Nephron progenitor cell (in vitro differentiated cells): ENCODE data around the gene SLC35E1.
A peak's percentile ranks its signal among the peaks of the same experiment; 100 is the strongest.

Experiments
- DNase-seq: peaks from one replicate; pipeline ENCODE4 v3.0.0; 2021
- H3K27ac Mint-ChIP-seq: 2 replicates; pipeline ENCODE4 v1.8.0; 2021; ENCODE audit warnings: mild to moderate bottlenecking, moderate library complexity, mixed read lengths
- H3K27me3 Mint-ChIP-seq: 2 replicates; pipeline ENCODE4 v1.8.0; 2021; ENCODE audit warnings: mild to moderate bottlenecking, low read depth, mixed read lengths; ENCODE audit not compliant: poor library complexity
- H3K36me3 Mint-ChIP-seq: 2 replicates; pipeline ENCODE4 v1.8.0; 2021; ENCODE audit warnings: low read depth, mixed read lengths
- H3K4me1 Mint-ChIP-seq: 2 replicates; pipeline ENCODE4 v1.8.0; 2021; ENCODE audit warnings: mixed read lengths
- H3K4me3 Mint-ChIP-seq: 2 replicates; pipeline ENCODE4 v1.8.0; 2021; ENCODE audit warnings: mild to moderate bottlenecking, moderate library complexity, mixed read lengths
- H3K9me3 Mint-ChIP-seq: 2 replicates; pipeline ENCODE4 v1.8.0; 2021; ENCODE audit warnings: mild to moderate bottlenecking, moderate library complexity, mixed read lengths
- TF ChIP-seq, protein P1 (sequence below): fragments of 200-600 bp; sonication (generic); IDR thresholded peaks from 2 replicates; pipeline ENCODE4 v1.5.0; 2021; ENCODE audit warnings: antibody characterized with exemption

The SLC35E1 gene

GRCh38 chr19:16542045-16542909, 29.9 kb downstream of the SLC35E1 start, which contains the start of gene CHERP:
CHERP (minus strand) TSS chr19:16542437; CDS start chr19:16542378, 59 bp downstream.
- H3K27ac Mint-ChIP-seq, result peak within 1 kb of the TSS; percentile 85
- peak within 1 kb of the TSS; percentile 92 for H3K4me3 Mint-ChIP-seq
- peak; percentile 95 for DNase-seq
- H3K9me3 Mint-ChIP-seq, result no peaks in the 10 kb centered on the region
- H3K4me1 Mint-ChIP-seq, result peaks cover 39% of the 10 kb centered on the region
- H3K36me3 Mint-ChIP-seq, result peaks cover 46% of the 10 kb centered on the region
- H3K27me3 Mint-ChIP-seq, result no peaks in the 10 kb centered on the region
- TF ChIP-seq, protein P1, sequence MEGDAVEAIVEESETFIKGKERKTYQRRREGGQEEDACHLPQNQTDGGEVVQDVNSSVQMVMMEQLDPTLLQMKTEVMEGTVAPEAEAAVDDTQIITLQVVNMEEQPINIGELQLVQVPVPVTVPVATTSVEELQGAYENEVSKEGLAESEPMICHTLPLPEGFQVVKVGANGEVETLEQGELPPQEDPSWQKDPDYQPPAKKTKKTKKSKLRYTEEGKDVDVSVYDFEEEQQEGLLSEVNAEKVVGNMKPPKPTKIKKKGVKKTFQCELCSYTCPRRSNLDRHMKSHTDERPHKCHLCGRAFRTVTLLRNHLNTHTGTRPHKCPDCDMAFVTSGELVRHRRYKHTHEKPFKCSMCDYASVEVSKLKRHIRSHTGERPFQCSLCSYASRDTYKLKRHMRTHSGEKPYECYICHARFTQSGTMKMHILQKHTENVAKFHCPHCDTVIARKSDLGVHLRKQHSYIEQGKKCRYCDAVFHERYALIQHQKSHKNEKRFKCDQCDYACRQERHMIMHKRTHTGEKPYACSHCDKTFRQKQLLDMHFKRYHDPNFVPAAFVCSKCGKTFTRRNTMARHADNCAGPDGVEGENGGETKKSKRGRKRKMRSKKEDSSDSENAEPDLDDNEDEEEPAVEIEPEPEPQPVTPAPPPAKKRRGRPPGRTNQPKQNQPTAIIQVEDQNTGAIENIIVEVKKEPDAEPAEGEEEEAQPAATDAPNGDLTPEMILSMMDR, result no peak

DNA sequence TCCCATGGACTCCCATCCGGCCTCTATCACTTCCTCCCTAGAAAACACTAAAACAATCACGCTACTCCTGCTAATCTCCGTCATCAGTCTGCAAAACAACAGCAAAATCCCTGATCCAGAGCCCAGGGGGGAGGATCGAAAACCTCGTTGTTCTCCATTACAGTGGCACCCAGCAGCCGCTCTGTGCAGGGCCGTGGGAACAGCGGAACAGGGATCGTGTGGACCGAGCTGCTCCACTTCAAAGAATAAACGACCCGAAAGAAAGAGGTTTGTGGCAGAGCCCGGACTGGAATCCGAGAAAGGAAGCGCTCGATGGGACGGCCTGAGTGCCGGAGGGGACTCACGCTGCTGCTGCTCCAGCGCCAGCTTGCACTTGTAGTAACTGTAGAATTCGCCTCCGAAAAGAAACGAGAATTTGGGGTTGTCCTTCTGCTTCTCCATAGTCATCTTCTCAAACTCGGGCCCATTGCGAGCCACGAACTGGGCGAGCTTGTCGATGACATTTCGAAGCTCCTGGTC, 30.6 kb downstream of the SLC35E1 start:
- Mint-ChIP-seq H3K4me1 (peaks cover 39% of the 10 kb centered on the region), H3K27ac (peak overlapping the region; percentile 85), H3K36me3 (peaks cover 49% of the 10 kb centered on the region), H3K4me3 (peak overlapping the region; percentile 92), H3K9me3 (no peaks in the 10 kb centered on the region), H3K27me3 (no peaks in the 10 kb centered on the region)
- peak; percentile 31 for DNase-seq
- TF ChIP-seq, protein P1, result no peak

- TF ChIP-seq, protein P1, result no peak
- no peak for DNase-seq
- Mint-ChIP-seq H3K4me1 (peaks cover 39% of the 10 kb centered on the region), H3K27me3 (no peaks in the 10 kb centered on the region), H3K27ac (peak overlapping the region; percentile 85), H3K36me3 (peaks cover 52% of the 10 kb centered on the region), H3K9me3 (no peaks in the 10 kb centered on the region), H3K4me3 (peak overlapping the region; percentile 92)
Observed at GRCh38 chr19:16540948-16541347, 31.3 kb downstream of the SLC35E1 start.

- TF ChIP-seq, protein P1, result no peak
- Mint-ChIP-seq H3K4me3 (no peak overlapping the region), H3K4me1 (peaks cover 24% of the 10 kb centered on the region), H3K36me3 (peaks cover 62% of the 10 kb centered on the region), H3K9me3 (no peaks in the 10 kb centered on the region), H3K27me3 (no peaks in the 10 kb centered on the region), H3K27ac (no peak overlapping the region)
- DNase-seq, result no peak
Observed at GRCh38 chr19:16537111-16537510, 35.1 kb downstream of the SLC35E1 start.

DNA sequence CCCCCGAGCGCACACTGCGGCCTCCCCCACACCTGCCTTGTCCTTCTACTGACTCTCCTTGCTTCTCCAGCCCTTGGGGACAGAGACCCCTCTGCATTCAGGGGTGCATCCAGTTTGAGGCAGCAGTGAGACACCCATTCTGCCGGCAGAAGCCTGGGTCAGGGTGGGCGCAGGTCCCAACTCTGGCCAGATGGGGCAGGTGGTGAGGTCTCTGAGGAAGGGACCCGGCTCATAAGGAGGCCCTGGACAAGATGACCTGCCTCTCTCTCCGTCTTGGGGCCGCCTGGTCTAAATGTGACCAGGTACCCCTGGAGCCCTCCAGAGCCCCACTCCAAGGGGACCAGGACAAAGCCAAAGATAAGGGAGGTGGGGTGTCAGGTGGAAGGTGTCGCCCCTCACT, 36.1 kb downstream of the SLC35E1 start:
- peaks cover 66% of the 10 kb centered on the region for H3K36me3 Mint-ChIP-seq
- no peaks in the 10 kb centered on the region for H3K9me3 Mint-ChIP-seq
- TF ChIP-seq, protein P1, result no peak
- DNase-seq, result no peak
- no peaks in the 10 kb centered on the region for H3K27me3 Mint-ChIP-seq
- no peak overlapping the region for H3K27ac Mint-ChIP-seq
- H3K4me3 Mint-ChIP-seq, result no peak overlapping the region
- peaks cover 18% of the 10 kb centered on the region for H3K4me1 Mint-ChIP-seq
